ENCODE measurements around the gene HS3ST1.

- no peak for TF ChIP-seq POLR2AphosphoS5 (IDR thresholded peaks at IDR 0.05; ENCODE audit: low read depth, low read length)
- TF ChIP-seq POLR2A (IDR thresholded peaks at IDR 0.05; ENCODE audit: low read depth, low read length) = no peak
- no peak for TF ChIP-seq SPI1 (IDR thresholded peaks at IDR 0.05; ENCODE audit: low read depth, low read length)
- TF ChIP-seq POU2F2 (IDR thresholded peaks at IDR 0.05; ENCODE audit: low read depth, low read length) = no peak
- no peak for TF ChIP-seq TAF1 (IDR thresholded peaks at IDR 0.05; ENCODE audit: low read depth, low read length)
- no peak for TF ChIP-seq PAX5 (IDR thresholded peaks at IDR 0.05; ENCODE audit: insufficient read depth, low read length, severe bottlenecking)
Measured at GRCh38 chr4:11423465-11423864, 5.2 kb downstream of the HS3ST1 start.

All from GM12891 (cell line).